GM12878 (cell line): ENCODE data around the gene EPB41L4A. TPM values are rescaled to one million over a fixed set of nuclear protein-coding genes. Genes with fewer than 3 reads are reported as not detected.

ENCODE experiments used
- ATAC-seq: fragments of 200-7000 bp; cut with Tn5 transposase; 3 replicates; pipeline ENCODE4 v1.9.1; 2020; ENCODE audit warnings: mild to moderate bottlenecking, moderate library complexity
- BruUV-seq: library from RNA; stranded (reverse); fragments of 400-500 nt; replicated peaks from 2 replicates; lab custom pipeline; 2021; lab: Mats Ljungman, UMichigan
- CTCF ChIA-PET: fragments of 300-600 bp; sonication (Branson Sonifier 250); formaldehyde crosslinking; extraction: SDS; loops from one replicate; lab custom pipeline; 2021; ENCODE audit warnings: inconsistent platforms; lab: Yijun Ruan, JAX
- POLR2A ChIA-PET: fragments of 350-600 bp; formaldehyde crosslinking; extraction: SDS; loops from one replicate; lab custom pipeline; 2021; ENCODE audit warnings: inconsistent platforms; lab: Charles Lee
- RAD21 ChIA-PET: fragments of 300-600 bp; sonication (Branson Sonifier 250); formaldehyde crosslinking; loops from one replicate; lab custom pipeline; 2023; ENCODE audit warnings: antibody characterized with exemption; ENCODE audit not compliant: unreplicated experiment; lab: Charles Lee
- SMC1A ChIA-PET: fragments of 300-600 bp; sonication (Branson Sonifier 250); formaldehyde crosslinking; loops from one replicate; lab custom pipeline; 2023; ENCODE audit not compliant: unreplicated experiment, uncharacterized antibody; lab: Charles Lee
- DNase-seq: peaks from one replicate; pipeline ENCODE4 v3.0.0-alpha.2; 2011; ENCODE audit warnings: low read depth, low spot score
- FAIRE-seq: peaks from 3 replicates; lab custom pipeline; 2011; peaks lifted over from hg19 to GRCh38; lab: Jason Lieb, UNC
- H2AFZ ChIP-seq: 2 replicates; pipeline ENCODE4 v1.6.0; 2011; ENCODE audit warnings: low read depth, low read length, control low read depth; ENCODE audit not compliant: control insufficient read depth
- H3K27ac ChIP-seq: 2 replicates; pipeline ENCODE4 v1.5.1; 2011; ENCODE audit warnings: control low read depth; ENCODE audit not compliant: control insufficient read depth, insufficient read depth
- H3K27me3 ChIP-seq, 2 experiments: replicated peaks in 1 of 2; 2 replicates each; pipeline versions ENCODE4 v1.6.0 to v1.6.1; 2011; ENCODE audit warnings: low read length in 1 of 2; ENCODE audit not compliant: control insufficient read depth in 2 of 2, insufficient read depth in 2 of 2
- H3K36me3 ChIP-seq, 2 experiments: 2 replicates each; pipeline ENCODE4 v1.5.1; 2011; ENCODE audit warnings: low read length in 1 of 2; ENCODE audit not compliant: control insufficient read depth in 2 of 2, insufficient read depth in 2 of 2
- H3K4me1 ChIP-seq: 2 replicates; pipeline ENCODE4 v1.6.1; 2011; ENCODE audit warnings: mild to moderate bottlenecking, low read length, moderate library complexity, mixed read lengths; ENCODE audit not compliant: control insufficient read depth, insufficient read depth
- H3K4me2 ChIP-seq: 2 replicates; pipeline ENCODE4 v1.6.0; 2011; ENCODE audit warnings: control low read depth; ENCODE audit not compliant: control insufficient read depth, insufficient read depth
- H3K4me3 ChIP-seq: fragments of 200-600 bp; sonication (generic); 2 replicates; pipeline ENCODE4 v1.5.1; 2016
- H3K79me2 ChIP-seq: 2 replicates; pipeline ENCODE4 v1.6.0; 2011; ENCODE audit warnings: low read length; ENCODE audit not compliant: control insufficient read depth, insufficient read depth
- H3K9ac ChIP-seq: 2 replicates; pipeline ENCODE4 v1.8.0; 2011; ENCODE audit warnings: low read length, control low read depth, mixed read lengths; ENCODE audit not compliant: control insufficient read depth, insufficient read depth
- H3K9me3 ChIP-seq: replicated peaks from 3 replicates; pipeline ENCODE4 v1.5.1; 2011; ENCODE audit warnings: mild to moderate bottlenecking, low read length; ENCODE audit not compliant: control insufficient read depth, insufficient read depth
- H4K20me1 ChIP-seq: 2 replicates; pipeline ENCODE4 v1.6.0; 2011; ENCODE audit not compliant: control insufficient read depth, insufficient read depth
- DPF2 ChIP-seq: fragments of 450-650 bp; IDR thresholded peaks from 2 replicates; pipeline ENCODE4 v1.6.1; 2017; ENCODE audit warnings: mild to moderate bottlenecking
- EP300 ChIP-seq, 2 experiments: fragments of 150-350 bp in 1 of 2; IDR thresholded peaks; 2 replicates each; pipeline ENCODE4 v1.6.1; 2011 to 2012; ENCODE audit warnings: low read depth in 2 of 2, low read length in 2 of 2, borderline replicate concordance in 1 of 2, improper control_type of control experiment in 1 of 2, inconsistent platforms in 1 of 2; ENCODE audit not compliant: control insufficient read depth in 1 of 2
- FOXK2 ChIP-seq: fragments of 450-650 bp; IDR thresholded peaks from 2 replicates; pipeline ENCODE4 v1.6.1; 2017; ENCODE audit warnings: mild to moderate bottlenecking, moderate library complexity
- GABPA ChIP-seq: IDR thresholded peaks from 2 replicates; pipeline ENCODE4 v1.6.1; 2014; ENCODE audit warnings: antibody characterized with exemption, low read depth, mild to moderate bottlenecking, inconsistent platforms
- IKZF1 ChIP-seq: fragments of 450-650 bp; conservative IDR thresholded peaks from 2 replicates; pipeline ENCODE4 v1.6.1; 2017; ENCODE audit warnings: antibody characterized with exemption, mild to moderate bottlenecking
- IKZF2 ChIP-seq, 2 experiments: fragments of 450-650 bp; IDR thresholded peaks; 2 replicates each; pipeline ENCODE4 v1.6.1; 2017; ENCODE audit warnings: mild to moderate bottlenecking in 2 of 2, moderate library complexity in 2 of 2
- LARP7 ChIP-seq: fragments of 450-650 bp; IDR thresholded peaks from 2 replicates; pipeline ENCODE4 v1.6.1; 2017; ENCODE audit warnings: mild to moderate bottlenecking
- MXI1 ChIP-seq: fragments of 150-350 bp; IDR thresholded peaks from 2 replicates; pipeline ENCODE4 v1.6.1; 2011; ENCODE audit warnings: low read depth, mild to moderate bottlenecking, inconsistent platforms, low read length, improper control_type of control experiment
- PAX5 ChIP-seq: IDR thresholded peaks from 2 replicates; pipeline ENCODE4 v1.6.1; 2011; ENCODE audit warnings: low read depth, low read length, borderline replicate concordance
- SUZ12 ChIP-seq: fragments of 200-600 bp; sonication (generic); IDR thresholded peaks from one replicate; pipeline ENCODE4 v1.6.1; 2018; ENCODE audit warnings: antibody characterized with exemption, mild to moderate bottlenecking; ENCODE audit not compliant: unreplicated experiment
- TARDBP ChIP-seq: IDR thresholded peaks from 2 replicates; pipeline ENCODE4 v1.6.1; 2016; ENCODE audit warnings: borderline replicate concordance
- TCF3 ChIP-seq: IDR thresholded peaks from 2 replicates; pipeline ENCODE4 v1.6.1; 2012; ENCODE audit warnings: low read depth, mild to moderate bottlenecking, low read length, borderline replicate concordance; ENCODE audit not compliant: insufficient read depth
- ZNF274 ChIP-seq: IDR thresholded peaks from one replicate; pipeline ENCODE4 v1.8.0; 2011; ENCODE audit not compliant: insufficient read length, insufficient read depth
- ZSCAN29 ChIP-seq: fragments of 450-650 bp; IDR thresholded peaks from 2 replicates; pipeline ENCODE4 v1.6.1; 2017; ENCODE audit warnings: mild to moderate bottlenecking, moderate library complexity
- WGBS: methylation state at CpG from one replicate; pipeline ENCODE4 v1.1.6; 2016; ENCODE audit warnings: low lambda C conversion rate; ENCODE audit not compliant: insufficient replicate concordance, insufficient coverage; ENCODE audit errors: missing lambda C conversion rate; 5-methylcytosine and 5-hydroxymethylcytosine counted together
- in situ Hi-C: fragments of 300-500 bp; cut with MboI; formaldehyde crosslinking; loops from 9 replicates; pipeline ENCODE4 v1.14.3; 2018; ENCODE audit warnings: mixed read lengths
- intact Hi-C: fragments of 100-400 bp; cut with micrococcal nuclease; formaldehyde crosslinking; loops from one replicate; pipeline ENCODE4 v1.14.2; 2022; ENCODE audit not compliant: unreplicated experiment
- polyA plus RNA-seq, 11 experiments: library from polyadenylated mRNA; depleted of rRNA in 4 of 11; unstranded in 6 of 11; stranded (reverse) in 5 of 11; fragments of >200 nt; fragmentation: Nextera tagmentation in 4 of 11; fragmentation: Illumina TruSeq in 1 of 11; extraction: Ambion mirVana in 4 of 11; extraction: Trizol in 1 of 11; gene quantifications; 1 replicate in 1 of 11; 2 replicates in 10 of 11; pipeline versions ENCODE4 v1.2.1 to v1.2.3, GENCODE V29; 2011 to 2016; ENCODE audit warnings: inconsistent platforms in 2 of 11, missing spikeins in 2 of 11, low read depth in 1 of 11
- total RNA-seq, 4 experiments: library from RNA; depleted of rRNA in 3 of 4; stranded (reverse); fragments of >200 nt in 3 of 4; fragmentation: Illumina TruSeq in 1 of 4; extraction: Trizol in 1 of 4; gene quantifications; 2 replicates each; pipeline versions ENCODE4 v1.2.1 to v1.2.3, GENCODE V29; 2013 to 2021
- TF ChIP-seq, protein P1 (sequence below): fragments of 450-650 bp; IDR thresholded peaks from 2 replicates; pipeline ENCODE4 v1.6.1; 2014; ENCODE audit warnings: mild to moderate bottlenecking
- TF ChIP-seq, protein P2 (sequence below), 3 experiments: IDR thresholded peaks in 2 of 3; conservative IDR thresholded peaks in 1 of 3; 2 replicates each; pipeline ENCODE4 v1.5.1; 2011; ENCODE audit warnings: low read depth in 3 of 3, low read length in 3 of 3, mild to moderate bottlenecking in 3 of 3, control low read depth in 2 of 3, moderate library complexity in 2 of 3, inconsistent platforms in 1 of 3, mixed read lengths in 1 of 3; ENCODE audit not compliant: control insufficient read depth in 2 of 3, insufficient read depth in 1 of 3; ENCODE audit errors: extremely low read depth in 1 of 3
- TF ChIP-seq, protein P3 (sequence below): fragments of 450-650 bp; IDR thresholded peaks from 2 replicates; pipeline ENCODE4 v1.6.1; 2018; ENCODE audit warnings: borderline replicate concordance, mild to moderate bottlenecking; ENCODE audit not compliant: partially characterized antibody

The EPB41L4A gene
- total and polyA plus RNA-seq, 10 of the 15 experiments (the other 5 are each of a cell fraction or from before 2014, with no cell fraction given) = 0.10 to 0.67 (median 0.30) TPM

DNA sequence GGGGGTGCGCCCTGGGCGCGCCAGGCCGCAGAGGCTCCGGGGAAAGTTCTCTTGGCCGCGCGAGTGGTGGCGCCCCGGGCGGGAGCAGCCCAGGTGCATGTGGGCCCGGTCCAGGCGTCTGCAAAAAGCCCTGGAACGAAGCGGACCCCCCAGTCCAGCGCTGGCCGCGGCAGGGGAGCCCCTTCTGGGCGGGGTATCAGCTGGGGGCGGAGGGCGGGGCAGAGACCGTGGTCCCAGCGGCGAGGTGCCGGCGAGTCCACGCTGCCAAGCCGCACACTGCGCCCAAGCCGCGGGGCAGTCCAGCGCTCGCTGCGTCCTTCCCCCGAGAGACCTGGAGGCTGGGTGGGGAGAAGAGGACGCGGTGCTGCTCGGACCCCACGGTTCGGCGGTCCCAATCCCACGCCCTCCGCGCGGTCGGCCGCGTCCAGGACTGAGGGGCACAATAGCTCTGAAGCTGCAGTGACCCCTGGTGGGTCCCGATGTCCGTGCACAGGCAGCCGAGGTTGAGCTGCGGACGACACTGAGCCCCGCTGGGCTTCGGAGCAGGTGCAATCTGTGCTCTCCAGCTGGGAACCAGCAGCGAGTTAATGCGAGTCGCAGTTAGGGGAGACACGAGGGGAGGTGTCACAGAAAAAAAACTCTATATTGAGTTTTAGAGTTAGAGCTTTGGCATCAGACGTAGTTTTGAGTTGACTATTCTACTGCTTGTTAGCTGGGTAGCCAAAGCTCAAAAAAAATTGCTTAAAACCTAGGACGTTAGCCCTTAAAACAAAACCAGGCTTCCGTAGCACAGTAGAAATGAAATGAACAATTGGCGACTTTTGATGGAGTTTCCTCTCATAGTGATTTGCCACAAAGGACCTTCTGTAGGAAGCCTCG, 1.1 kb upstream of the EPB41L4A start:
- Histone ChIP-seq H3K36me3 (no peaks in the 10 kb centered on the region), H3K27ac (no peak overlapping the region), H3K4me1 (no peaks in the 10 kb centered on the region), H3K27me3 (peaks cover 0 to 10% of the 10 kb centered on the region in 2 experiments), H2AFZ (peak overlapping the region; percentile 92), H3K4me2 (peak overlapping the region; percentile 60), H3K4me3 (peak overlapping the region; percentile 62), H3K9me3 (no peaks in the 10 kb centered on the region), H3K79me2 (no peaks in the 10 kb centered on the region), H3K9ac (no peak overlapping the region), H4K20me1 (no peaks in the 10 kb centered on the region)
- no peak for FAIRE-seq
- POLR2A ChIA-PET = interaction anchor here (0.5 kb wide), 1 partner anchor 186 kb away, joined by 3 read pairs; no protein-coding TSS in a partner anchor
- WGBS = 7% methylated on average over 39 of the region's 64 CpGs
- DNase-seq = peak; percentile 9
- intact Hi-C loops = loop anchor here (1.0 to 2.0 kb wide), 4 partner anchors 109 to 245 kb away; no protein-coding TSS in a partner anchor
- peak; percentile 97 for ATAC-seq
- CTCF ChIA-PET = interaction anchor here (0.6 to 6.8 kb wide), 32 partner anchors 10 to 1210 kb away, joined by 3 to 78 read pairs (median 4); no protein-coding TSS in a partner anchor
- SMC1A ChIA-PET = interaction anchor here (0.8 to 3.4 kb wide), 9 partner anchors 72 to 245 kb away, joined by 3 to 30 read pairs (median 4); no protein-coding TSS in a partner anchor
- RAD21 ChIA-PET = interaction anchor here (0.6 to 3.3 kb wide), 17 partner anchors 9 to 251 kb away, joined by 3 to 42 read pairs (median 4); no protein-coding TSS in a partner anchor
- in situ Hi-C loops = loop anchor here (5.0 kb wide), 1 partner anchor 248 kb away; no protein-coding TSS in a partner anchor
- BruUV-seq = no TSS peak
- TF ChIP-seq, protein P1, sequence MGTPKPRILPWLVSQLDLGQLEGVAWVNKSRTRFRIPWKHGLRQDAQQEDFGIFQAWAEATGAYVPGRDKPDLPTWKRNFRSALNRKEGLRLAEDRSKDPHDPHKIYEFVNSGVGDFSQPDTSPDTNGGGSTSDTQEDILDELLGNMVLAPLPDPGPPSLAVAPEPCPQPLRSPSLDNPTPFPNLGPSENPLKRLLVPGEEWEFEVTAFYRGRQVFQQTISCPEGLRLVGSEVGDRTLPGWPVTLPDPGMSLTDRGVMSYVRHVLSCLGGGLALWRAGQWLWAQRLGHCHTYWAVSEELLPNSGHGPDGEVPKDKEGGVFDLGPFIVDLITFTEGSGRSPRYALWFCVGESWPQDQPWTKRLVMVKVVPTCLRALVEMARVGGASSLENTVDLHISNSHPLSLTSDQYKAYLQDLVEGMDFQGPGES = no peak
- 0 out of 2 replicates have a peak, but pooled peaks have one; percentile 26 for TF ChIP-seq MXI1
- no peak for TF ChIP-seq GABPA
- TF ChIP-seq, protein P2, sequence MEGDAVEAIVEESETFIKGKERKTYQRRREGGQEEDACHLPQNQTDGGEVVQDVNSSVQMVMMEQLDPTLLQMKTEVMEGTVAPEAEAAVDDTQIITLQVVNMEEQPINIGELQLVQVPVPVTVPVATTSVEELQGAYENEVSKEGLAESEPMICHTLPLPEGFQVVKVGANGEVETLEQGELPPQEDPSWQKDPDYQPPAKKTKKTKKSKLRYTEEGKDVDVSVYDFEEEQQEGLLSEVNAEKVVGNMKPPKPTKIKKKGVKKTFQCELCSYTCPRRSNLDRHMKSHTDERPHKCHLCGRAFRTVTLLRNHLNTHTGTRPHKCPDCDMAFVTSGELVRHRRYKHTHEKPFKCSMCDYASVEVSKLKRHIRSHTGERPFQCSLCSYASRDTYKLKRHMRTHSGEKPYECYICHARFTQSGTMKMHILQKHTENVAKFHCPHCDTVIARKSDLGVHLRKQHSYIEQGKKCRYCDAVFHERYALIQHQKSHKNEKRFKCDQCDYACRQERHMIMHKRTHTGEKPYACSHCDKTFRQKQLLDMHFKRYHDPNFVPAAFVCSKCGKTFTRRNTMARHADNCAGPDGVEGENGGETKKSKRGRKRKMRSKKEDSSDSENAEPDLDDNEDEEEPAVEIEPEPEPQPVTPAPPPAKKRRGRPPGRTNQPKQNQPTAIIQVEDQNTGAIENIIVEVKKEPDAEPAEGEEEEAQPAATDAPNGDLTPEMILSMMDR (IDR thresholded peaks at IDR 0.05 in 2 of 3, conservative IDR thresholded peaks at IDR 0.05 in 1 of 3; ENCODE audit: control insufficient read depth in 2 of 3, extremely low read depth in 1 of 3, insufficient read depth in 1 of 3, low read depth in 3 of 3, low read length in 3 of 3) = peak; percentile 75 to 87 (median 87)
- TF ChIP-seq PAX5 = peak; percentile 15; the same call in 1 of the 2 replicates
- TF ChIP-seq DPF2 = peak; percentile 47; the same call in 1 of the 2 replicates
- TF ChIP-seq SUZ12 = no peak
- no peak for TF ChIP-seq EP300 (IDR thresholded peaks at IDR 0.05; ENCODE audit: borderline replicate concordance in 1 of 2, control insufficient read depth in 1 of 2, low read depth in 2 of 2, low read length in 2 of 2)
- no peak for TF ChIP-seq FOXK2
- TF ChIP-seq LARP7 = peak; percentile 63; the same call in 1 of the 2 replicates
- TF ChIP-seq IKZF1 = peak; percentile 27; the same call in 1 of the 2 replicates
- TF ChIP-seq ZSCAN29 = no peak
- TF ChIP-seq, protein P3, sequence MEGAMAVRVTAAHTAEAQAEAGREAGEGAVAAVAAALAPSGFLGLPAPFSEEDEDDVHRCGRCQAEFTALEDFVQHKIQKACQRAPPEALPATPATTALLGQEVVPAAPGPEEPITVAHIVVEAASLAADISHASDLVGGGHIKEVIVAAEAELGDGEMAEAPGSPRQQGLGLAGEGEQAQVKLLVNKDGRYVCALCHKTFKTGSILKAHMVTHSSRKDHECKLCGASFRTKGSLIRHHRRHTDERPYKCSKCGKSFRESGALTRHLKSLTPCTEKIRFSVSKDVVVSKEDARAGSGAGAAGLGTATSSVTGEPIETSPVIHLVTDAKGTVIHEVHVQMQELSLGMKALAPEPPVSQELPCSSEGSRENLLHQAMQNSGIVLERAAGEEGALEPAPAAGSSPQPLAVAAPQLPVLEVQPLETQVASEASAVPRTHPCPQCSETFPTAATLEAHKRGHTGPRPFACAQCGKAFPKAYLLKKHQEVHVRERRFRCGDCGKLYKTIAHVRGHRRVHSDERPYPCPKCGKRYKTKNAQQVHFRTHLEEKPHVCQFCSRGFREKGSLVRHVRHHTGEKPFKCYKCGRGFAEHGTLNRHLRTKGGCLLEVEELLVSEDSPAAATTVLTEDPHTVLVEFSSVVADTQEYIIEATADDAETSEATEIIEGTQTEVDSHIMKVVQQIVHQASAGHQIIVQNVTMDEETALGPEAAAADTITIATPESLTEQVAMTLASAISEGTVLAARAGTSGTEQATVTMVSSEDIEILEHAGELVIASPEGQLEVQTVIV = no peak
- no peak for TF ChIP-seq ZNF274
- TF ChIP-seq TCF3 = no peak
- no peak for TF ChIP-seq TARDBP
- TF ChIP-seq IKZF2 (IDR thresholded peaks at IDR 0.05) = no peak
